Measurements from ENCODE around the gene ITIH4.

GRCh38 chr3:52790337-52790736 lies 40.1 kb downstream of the ITIH4 start:
- TF ChIP-seq CTCF (IDR thresholded peaks at IDR 0.05) (no peak), SMAD4 (CRISPR knock-in tag; IDR thresholded peaks at IDR 0.05) (no peak)
